ENCODE measurements around the gene MT1B. TPM values are rescaled to one million over a fixed set of nuclear protein-coding genes. Genes with fewer than 3 reads are reported as not detected.

MT1B gene
- total and polyA plus RNA-seq, 2 of the 13 experiments (the other 11 are each of a cell fraction or from before 2014, with no cell fraction given) = 0.89 TPM; not detected in 1

DNA sequence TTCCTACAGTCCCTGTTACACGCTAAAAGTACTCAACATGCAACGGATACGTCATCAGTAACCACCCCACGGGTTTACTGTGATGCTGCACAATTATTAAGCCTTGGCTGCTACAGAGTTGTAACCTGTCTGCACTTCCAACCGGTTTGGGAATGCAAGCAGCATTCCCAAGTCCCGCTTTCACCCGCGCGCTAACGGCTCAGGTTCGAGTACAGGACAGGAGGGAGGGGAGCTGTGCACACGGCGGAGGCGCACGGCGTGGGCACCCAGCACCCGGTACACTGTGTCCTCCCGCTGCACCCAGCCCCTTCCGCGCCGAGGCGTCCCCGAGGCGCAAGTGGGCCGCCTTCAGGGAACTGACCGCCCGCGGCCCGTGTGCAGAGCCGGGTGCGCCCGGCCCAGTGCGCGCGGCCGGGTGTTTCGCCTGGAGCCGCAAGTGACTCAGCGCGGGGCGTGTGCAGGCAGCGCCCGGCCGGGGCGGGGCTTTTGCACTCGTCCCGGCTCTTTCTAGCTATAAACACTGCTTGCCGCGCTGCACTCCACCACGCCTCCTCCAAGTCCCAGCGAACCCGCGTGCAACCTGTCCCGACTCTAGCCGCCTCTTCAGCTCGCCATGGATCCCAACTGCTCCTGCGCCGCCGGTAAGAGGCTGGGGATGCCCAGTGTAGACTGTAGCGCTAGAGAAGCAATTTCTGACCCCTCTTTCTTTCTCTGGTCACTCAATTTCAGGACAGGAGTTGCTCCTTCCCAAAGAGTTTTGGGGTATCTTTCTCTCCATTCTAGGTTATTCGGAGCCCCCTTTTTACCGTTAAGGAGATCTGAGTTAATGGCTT, 43.4 kb upstream of the MT1B start, which contains the start of gene MT2A (continued):
- TF ChIP-seq ADNP (CRISPR knock-in tag; IDR thresholded peaks at IDR 0.05) = peak; percentile 56; the same call in 1 of the 2 replicates
- TF ChIP-seq ZNF672 (CRISPR knock-in tag; IDR thresholded peaks at IDR 0.05) = peak; percentile 36; the same call in 1 of the 2 replicates
- TF ChIP-seq SYNCRIP (IDR thresholded peaks at IDR 0.05; ENCODE audit: insufficient read depth, low read depth, low read length) = no peak
- TF ChIP-seq, protein P1, sequence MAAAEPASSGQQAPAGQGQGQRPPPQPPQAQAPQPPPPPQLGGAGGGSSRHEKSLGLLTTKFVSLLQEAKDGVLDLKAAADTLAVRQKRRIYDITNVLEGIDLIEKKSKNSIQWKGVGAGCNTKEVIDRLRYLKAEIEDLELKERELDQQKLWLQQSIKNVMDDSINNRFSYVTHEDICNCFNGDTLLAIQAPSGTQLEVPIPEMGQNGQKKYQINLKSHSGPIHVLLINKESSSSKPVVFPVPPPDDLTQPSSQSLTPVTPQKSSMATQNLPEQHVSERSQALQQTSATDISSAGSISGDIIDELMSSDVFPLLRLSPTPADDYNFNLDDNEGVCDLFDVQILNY (CRISPR knock-in tag; conservative IDR thresholded peaks at IDR 0.05) = peak; percentile 52; the same call in 1 of the 2 replicates
- TF ChIP-seq, protein P2, sequence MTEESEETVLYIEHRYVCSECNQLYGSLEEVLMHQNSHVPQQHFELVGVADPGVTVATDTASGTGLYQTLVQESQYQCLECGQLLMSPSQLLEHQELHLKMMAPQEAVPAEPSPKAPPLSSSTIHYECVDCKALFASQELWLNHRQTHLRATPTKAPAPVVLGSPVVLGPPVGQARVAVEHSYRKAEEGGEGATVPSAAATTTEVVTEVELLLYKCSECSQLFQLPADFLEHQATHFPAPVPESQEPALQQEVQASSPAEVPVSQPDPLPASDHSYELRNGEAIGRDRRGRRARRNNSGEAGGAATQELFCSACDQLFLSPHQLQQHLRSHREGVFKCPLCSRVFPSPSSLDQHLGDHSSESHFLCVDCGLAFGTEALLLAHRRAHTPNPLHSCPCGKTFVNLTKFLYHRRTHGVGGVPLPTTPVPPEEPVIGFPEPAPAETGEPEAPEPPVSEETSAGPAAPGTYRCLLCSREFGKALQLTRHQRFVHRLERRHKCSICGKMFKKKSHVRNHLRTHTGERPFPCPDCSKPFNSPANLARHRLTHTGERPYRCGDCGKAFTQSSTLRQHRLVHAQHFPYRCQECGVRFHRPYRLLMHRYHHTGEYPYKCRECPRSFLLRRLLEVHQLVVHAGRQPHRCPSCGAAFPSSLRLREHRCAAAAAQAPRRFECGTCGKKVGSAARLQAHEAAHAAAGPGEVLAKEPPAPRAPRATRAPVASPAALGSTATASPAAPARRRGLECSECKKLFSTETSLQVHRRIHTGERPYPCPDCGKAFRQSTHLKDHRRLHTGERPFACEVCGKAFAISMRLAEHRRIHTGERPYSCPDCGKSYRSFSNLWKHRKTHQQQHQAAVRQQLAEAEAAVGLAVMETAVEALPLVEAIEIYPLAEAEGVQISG (CRISPR knock-in tag; IDR thresholded peaks at IDR 0.05) = peak; percentile 84
- TF ChIP-seq ZNF615 (CRISPR knock-in tag; IDR thresholded peaks at IDR 0.05; ENCODE audit: borderline replicate concordance) = no peak
- TF ChIP-seq, protein P3, sequence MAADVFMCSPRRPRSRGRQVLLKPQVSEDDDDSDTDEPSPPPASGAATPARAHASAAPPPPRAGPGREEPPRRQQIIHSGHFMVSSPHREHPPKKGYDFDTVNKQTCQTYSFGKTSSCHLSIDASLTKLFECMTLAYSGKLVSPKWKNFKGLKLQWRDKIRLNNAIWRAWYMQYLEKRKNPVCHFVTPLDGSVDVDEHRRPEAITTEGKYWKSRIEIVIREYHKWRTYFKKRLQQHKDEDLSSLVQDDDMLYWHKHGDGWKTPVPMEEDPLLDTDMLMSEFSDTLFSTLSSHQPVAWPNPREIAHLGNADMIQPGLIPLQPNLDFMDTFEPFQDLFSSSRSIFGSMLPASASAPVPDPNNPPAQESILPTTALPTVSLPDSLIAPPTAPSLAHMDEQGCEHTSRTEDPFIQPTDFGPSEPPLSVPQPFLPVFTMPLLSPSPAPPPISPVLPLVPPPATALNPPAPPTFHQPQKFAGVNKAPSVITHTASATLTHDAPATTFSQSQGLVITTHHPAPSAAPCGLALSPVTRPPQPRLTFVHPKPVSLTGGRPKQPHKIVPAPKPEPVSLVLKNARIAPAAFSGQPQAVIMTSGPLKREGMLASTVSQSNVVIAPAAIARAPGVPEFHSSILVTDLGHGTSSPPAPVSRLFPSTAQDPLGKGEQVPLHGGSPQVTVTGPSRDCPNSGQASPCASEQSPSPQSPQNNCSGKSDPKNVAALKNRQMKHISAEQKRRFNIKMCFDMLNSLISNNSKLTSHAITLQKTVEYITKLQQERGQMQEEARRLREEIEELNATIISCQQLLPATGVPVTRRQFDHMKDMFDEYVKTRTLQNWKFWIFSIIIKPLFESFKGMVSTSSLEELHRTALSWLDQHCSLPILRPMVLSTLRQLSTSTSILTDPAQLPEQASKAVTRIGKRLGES (CRISPR knock-in tag; IDR thresholded peaks at IDR 0.05; ENCODE audit: borderline replicate concordance) = 0 out of 2 replicates have a peak, but pooled peaks have one; percentile 7
- TF ChIP-seq BORCS8-MEF2B (CRISPR knock-in tag; IDR thresholded peaks at IDR 0.05) = peak; percentile 71; the same call in 1 of the 2 replicates
- TF ChIP-seq, protein P4, sequence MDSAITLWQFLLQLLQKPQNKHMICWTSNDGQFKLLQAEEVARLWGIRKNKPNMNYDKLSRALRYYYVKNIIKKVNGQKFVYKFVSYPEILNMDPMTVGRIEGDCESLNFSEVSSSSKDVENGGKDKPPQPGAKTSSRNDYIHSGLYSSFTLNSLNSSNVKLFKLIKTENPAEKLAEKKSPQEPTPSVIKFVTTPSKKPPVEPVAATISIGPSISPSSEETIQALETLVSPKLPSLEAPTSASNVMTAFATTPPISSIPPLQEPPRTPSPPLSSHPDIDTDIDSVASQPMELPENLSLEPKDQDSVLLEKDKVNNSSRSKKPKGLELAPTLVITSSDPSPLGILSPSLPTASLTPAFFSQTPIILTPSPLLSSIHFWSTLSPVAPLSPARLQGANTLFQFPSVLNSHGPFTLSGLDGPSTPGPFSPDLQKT (CRISPR knock-in tag; IDR thresholded peaks at IDR 0.05; ENCODE audit: borderline replicate concordance) = no peak
- TF ChIP-seq, protein P5, sequence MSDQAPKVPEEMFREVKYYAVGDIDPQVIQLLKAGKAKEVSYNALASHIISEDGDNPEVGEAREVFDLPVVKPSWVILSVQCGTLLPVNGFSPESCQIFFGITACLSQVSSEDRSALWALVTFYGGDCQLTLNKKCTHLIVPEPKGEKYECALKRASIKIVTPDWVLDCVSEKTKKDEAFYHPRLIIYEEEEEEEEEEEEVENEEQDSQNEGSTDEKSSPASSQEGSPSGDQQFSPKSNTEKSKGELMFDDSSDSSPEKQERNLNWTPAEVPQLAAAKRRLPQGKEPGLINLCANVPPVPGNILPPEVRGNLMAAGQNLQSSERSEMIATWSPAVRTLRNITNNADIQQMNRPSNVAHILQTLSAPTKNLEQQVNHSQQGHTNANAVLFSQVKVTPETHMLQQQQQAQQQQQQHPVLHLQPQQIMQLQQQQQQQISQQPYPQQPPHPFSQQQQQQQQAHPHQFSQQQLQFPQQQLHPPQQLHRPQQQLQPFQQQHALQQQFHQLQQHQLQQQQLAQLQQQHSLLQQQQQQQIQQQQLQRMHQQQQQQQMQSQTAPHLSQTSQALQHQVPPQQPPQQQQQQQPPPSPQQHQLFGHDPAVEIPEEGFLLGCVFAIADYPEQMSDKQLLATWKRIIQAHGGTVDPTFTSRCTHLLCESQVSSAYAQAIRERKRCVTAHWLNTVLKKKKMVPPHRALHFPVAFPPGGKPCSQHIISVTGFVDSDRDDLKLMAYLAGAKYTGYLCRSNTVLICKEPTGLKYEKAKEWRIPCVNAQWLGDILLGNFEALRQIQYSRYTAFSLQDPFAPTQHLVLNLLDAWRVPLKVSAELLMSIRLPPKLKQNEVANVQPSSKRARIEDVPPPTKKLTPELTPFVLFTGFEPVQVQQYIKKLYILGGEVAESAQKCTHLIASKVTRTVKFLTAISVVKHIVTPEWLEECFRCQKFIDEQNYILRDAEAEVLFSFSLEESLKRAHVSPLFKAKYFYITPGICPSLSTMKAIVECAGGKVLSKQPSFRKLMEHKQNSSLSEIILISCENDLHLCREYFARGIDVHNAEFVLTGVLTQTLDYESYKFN (CRISPR knock-in tag; conservative IDR thresholded peaks at IDR 0.05) = peak; percentile 57
- no peak for TF ChIP-seq ZNF557 (CRISPR knock-in tag; IDR thresholded peaks at IDR 0.05)
- TF ChIP-seq, protein P6, sequence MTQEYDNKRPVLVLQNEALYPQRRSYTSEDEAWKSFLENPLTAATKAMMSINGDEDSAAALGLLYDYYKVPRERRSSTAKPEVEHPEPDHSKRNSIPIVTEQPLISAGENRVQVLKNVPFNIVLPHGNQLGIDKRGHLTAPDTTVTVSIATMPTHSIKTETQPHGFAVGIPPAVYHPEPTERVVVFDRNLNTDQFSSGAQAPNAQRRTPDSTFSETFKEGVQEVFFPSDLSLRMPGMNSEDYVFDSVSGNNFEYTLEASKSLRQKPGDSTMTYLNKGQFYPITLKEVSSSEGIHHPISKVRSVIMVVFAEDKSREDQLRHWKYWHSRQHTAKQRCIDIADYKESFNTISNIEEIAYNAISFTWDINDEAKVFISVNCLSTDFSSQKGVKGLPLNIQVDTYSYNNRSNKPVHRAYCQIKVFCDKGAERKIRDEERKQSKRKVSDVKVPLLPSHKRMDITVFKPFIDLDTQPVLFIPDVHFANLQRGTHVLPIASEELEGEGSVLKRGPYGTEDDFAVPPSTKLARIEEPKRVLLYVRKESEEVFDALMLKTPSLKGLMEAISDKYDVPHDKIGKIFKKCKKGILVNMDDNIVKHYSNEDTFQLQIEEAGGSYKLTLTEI (CRISPR knock-in tag; conservative IDR thresholded peaks at IDR 0.05) = no peak; the same call in 1 of the 2 replicates
- peak; percentile 78; the same call in 1 of the 2 replicates for TF ChIP-seq HMG20B (CRISPR knock-in tag; conservative IDR thresholded peaks at IDR 0.05)
